ENCODE measurements around the gene NFS1. TPM values are rescaled to one million over a fixed set of nuclear protein-coding genes. Genes with fewer than 3 reads are reported as not detected.
A peak's percentile ranks its signal among the peaks of the same experiment; 100 is the strongest.

NFS1 gene
- total and polyA plus RNA-seq, 4 experiments from 2014 or later: 6.3 to 33.6 (median 29.3) TPM

- no peak overlapping the region for H3K4me3 ChIP-seq (ENCODE audit: low read length in 2 of 2)
- Mint-ChIP-seq H3K27ac (peak overlapping the region in 4 of 7 donors; percentile 30 to 84 (median 74)), H3K9me3 (no peaks in the 10 kb centered on the region), H3K27me3 (no peaks in the 10 kb centered on the region), H3K4me1 (peaks cover 0 to 2% (median 0%) of the 10 kb centered on the region in 4 donors), H3K36me3 (peaks cover 35 to 45% of the 10 kb centered on the region in 2 donors), H3K4me3 (no peak overlapping the region)
- DNase-seq: no peak
- no peaks in the 10 kb centered on the region for H3K9me3 ChIP-seq (ENCODE audit: control insufficient read depth in 1 of 2, low read length in 2 of 2)
- POLR2A ChIA-PET (ENCODE audit: partially characterized antibody): interaction anchor here (1.1 kb wide), 1 partner anchor 10 kb away, joined by 3 read pairs; the partner anchor contains the start of gene SPAG4
- no peak overlapping the region for H3K27ac ChIP-seq (ENCODE audit: low read depth, low read length)
- no peaks in the 10 kb centered on the region for H3K27me3 ChIP-seq (ENCODE audit: insufficient read depth, low read length)
- intact Hi-C loops (cut with micrococcal nuclease): no loop called here
- H3K4me1 ChIP-seq (ENCODE audit: insufficient read depth, low read length): no peaks in the 10 kb centered on the region
- peaks cover 39% of the 10 kb centered on the region for H3K36me3 ChIP-seq (ENCODE audit: insufficient read depth, low read length)
- CTCF ChIA-PET (ENCODE audit: partially characterized antibody): interaction anchor here (1.3 kb wide), 1 partner anchor 31 kb away, joined by 3 read pairs; no protein-coding TSS in a partner anchor
Observed at GRCh38 chr20:35625584-35626385, 73.4 kb downstream of the NFS1 start.

DNA sequence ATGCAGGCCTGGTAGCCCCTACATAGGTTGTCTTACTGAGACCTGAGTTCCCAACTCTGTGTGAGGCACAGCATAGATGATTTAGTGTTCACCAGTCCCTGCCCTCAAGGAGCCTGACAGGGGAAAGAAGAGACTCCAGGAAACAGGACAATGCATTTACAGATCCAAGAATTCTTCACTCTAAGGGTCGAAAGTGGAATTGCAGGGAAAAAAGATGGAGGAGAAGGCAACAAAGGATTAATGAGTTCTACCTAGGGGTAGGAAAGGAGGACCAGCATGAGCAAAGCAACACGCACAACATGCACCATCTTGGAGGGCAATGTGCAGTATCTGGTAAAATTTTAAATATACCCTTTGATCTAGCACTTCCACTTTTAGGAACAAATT is 77.6 kb downstream of the NFS1 start:
- Mint-ChIP-seq H3K36me3 (peaks cover 9 to 17% of the 10 kb centered on the region in 2 donors), H3K4me3 (no peak overlapping the region), H3K27me3 (no peaks in the 10 kb centered on the region), H3K9me3 (no peaks in the 10 kb centered on the region), H3K27ac (peak overlapping the region in 3 of 7 donors; percentile 37 to 86 (median 68)), H3K4me1 (peaks cover 10 to 34% (median 26%) of the 10 kb centered on the region in 4 donors)
- H3K9me3 ChIP-seq (ENCODE audit: control insufficient read depth in 1 of 2, low read length in 2 of 2): no peaks in the 10 kb centered on the region
- intact Hi-C loops (cut with micrococcal nuclease): no loop called here
- H3K27ac ChIP-seq (ENCODE audit: low read depth, low read length): no peak overlapping the region
- no peak overlapping the region for H3K4me3 ChIP-seq (ENCODE audit: low read length in 2 of 2)
- peaks cover 12% of the 10 kb centered on the region for H3K36me3 ChIP-seq (ENCODE audit: insufficient read depth, low read length)
- H3K27me3 ChIP-seq (ENCODE audit: insufficient read depth, low read length): no peaks in the 10 kb centered on the region
- DNase-seq: no peak
- ChIA-PET CTCF (ENCODE audit: partially characterized antibody) (interaction anchor here (1.5 kb wide), 1 partner anchor 13 kb away, joined by 3 read pairs; no protein-coding TSS in a partner anchor), POLR2A (ENCODE audit: partially characterized antibody) (interaction anchor here (6.3 kb wide), 1 partner anchor 42 kb away, joined by 97 read pairs; the partner anchor contains the start of genes CPNE1 and RBM12)
- peaks cover 32% of the 10 kb centered on the region for H3K4me1 ChIP-seq (ENCODE audit: insufficient read depth, low read length)

GRCh38 chr20:35620818-35621559 is 78.2 kb downstream of the NFS1 start:
- intact Hi-C loops (cut with micrococcal nuclease): no loop called here
- DNase-seq: no peak
- no peaks in the 10 kb centered on the region for H3K27me3 ChIP-seq (ENCODE audit: insufficient read depth, low read length)
- ChIA-PET POLR2A (ENCODE audit: partially characterized antibody) (interaction anchor here (1.3 to 6.3 kb wide), 4 partner anchors 13 to 333 kb away, joined by 3 to 97 read pairs (median 19); partner anchors contain the start of genes CPNE1, RBM12 and SCAND1), CTCF (ENCODE audit: partially characterized antibody) (interaction anchor here (1.5 to 5.3 kb wide), 3 partner anchors 13 to 43 kb away, joined by 3 to 33 read pairs (median 22); partner anchors contain the start of genes CPNE1 and RBM12)
- Mint-ChIP-seq H3K27me3 (no peaks in the 10 kb centered on the region), H3K9me3 (no peaks in the 10 kb centered on the region), H3K36me3 (peaks cover 7 to 12% of the 10 kb centered on the region in 2 donors), H3K4me1 (peaks cover 13 to 39% (median 26%) of the 10 kb centered on the region in 4 donors), H3K27ac (peak overlapping the region in 4 of 7 donors; percentile 19 to 99 (median 52)), H3K4me3 (no peak overlapping the region)
- no peak overlapping the region for H3K4me3 ChIP-seq (ENCODE audit: low read length in 2 of 2)
- peaks cover 32% of the 10 kb centered on the region for H3K4me1 ChIP-seq (ENCODE audit: insufficient read depth, low read length)
- no peaks in the 10 kb centered on the region for H3K9me3 ChIP-seq (ENCODE audit: control insufficient read depth in 1 of 2, low read length in 2 of 2)
- peaks cover 6% of the 10 kb centered on the region for H3K36me3 ChIP-seq (ENCODE audit: insufficient read depth, low read length)
- no peak overlapping the region for H3K27ac ChIP-seq (ENCODE audit: low read depth, low read length)

DNA sequence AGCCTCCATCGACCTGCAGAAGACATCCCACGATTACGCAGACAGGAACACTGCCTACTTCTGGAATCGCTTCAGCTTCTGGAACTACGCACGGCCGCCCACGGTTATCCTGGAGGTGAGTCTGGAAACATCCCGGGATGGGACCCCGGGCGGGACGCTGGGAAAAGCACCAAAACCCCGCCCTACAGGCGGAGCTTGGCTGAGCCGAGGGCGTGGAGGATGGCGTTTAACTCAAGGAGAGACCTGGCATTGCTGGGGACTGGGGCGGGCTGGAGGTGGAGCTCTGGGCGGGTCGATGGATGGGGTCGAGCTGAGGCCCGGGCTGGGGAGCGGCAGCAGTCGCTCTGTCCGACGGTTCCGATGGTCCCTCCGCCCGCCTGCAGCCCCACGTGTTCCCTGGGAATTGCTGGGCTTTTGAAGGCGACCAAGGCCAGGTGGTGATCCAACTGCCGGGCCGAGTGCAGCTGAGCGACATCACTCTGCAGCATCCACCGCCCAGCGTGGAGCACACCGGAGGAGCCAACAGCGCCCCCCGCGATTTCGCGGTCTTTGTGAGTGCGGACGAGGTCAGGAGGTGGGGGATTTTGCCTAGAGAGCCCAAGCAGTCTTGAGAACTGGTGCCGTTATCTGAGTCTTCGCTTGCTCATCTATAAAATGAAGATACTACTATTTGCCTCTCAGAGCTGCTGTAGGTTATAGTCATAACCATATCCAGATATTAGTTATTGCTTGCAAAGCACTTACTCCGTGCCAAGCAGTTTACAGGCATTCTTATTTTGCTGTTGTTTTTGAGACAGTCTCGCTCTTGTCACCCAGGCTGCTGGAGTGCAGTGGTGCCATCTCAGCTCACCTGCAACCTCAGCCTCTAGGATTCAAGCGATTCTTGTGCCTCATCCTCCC is 79.7 kb downstream of the NFS1 start:
- peaks cover 0 to 3% of the 10 kb centered on the region in 2 donors for H3K27me3 Mint-ChIP-seq
- peak overlapping the region; percentile 40 for H3K27ac ChIP-seq (ENCODE audit: low read depth, low read length)

DNA sequence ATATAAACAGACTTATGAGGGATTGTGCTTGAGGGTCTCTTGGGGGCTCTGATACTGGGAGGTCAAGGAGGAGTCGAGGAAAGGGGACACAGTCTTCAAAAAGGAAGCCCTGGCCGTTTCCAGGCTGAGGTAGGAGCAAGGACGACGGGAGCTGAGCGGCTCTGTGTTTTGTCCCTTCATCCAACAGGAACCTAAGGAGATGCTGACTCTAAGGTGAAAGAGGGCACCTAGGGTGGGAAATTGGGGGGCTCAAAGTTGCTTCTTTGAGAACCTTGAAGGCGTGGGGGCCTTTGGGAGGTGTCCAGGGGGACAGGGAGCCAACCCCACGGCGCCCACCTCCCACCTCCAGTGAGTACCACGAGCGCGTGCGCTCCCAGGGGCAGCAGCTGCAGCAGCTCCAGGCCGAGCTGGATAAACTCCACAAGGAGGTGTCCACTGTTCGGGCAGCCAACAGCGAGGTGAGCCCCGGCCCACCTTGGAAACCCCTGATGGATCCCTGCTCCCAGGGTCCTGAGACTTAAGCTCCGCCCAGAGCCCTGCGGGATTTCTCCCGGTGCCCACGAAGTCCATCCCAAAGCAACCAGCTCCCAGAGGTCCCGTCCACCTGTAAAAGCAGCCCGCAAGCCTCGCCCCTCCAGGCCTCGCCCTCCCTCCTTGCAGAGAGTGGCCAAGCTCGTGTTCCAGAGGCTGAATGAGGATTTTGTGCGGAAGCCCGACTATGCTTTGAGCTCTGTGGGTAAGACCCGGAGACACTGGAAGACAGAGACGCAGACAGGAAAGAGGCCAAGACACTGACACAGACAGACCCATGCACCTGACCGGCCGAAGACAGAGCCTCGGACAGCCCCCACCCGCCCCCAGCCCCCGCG is 80.7 kb downstream of the NFS1 start:
- POLR2A ChIA-PET (ENCODE audit: partially characterized antibody): interaction anchor here (0.7 to 6.3 kb wide), 19 partner anchors 12 to 1625 kb away, joined by 3 to 97 read pairs (median 5); partner anchors contain the start of genes CPNE1, NFS1, PHF20 and RALY
- Mint-ChIP-seq H3K4me3 (peak overlapping the region; percentile 84 to 97 (median 90)), H3K9me3 (peaks cover 0 to 3% (median 0%) of the 10 kb centered on the region in 8 donors), H3K27ac (peak overlapping the region; percentile 81 to 99 (median 86)), H3K36me3 (peaks cover 0 to 7% of the 10 kb centered on the region in 2 donors), H3K4me1 (peaks cover 17 to 47% (median 34%) of the 10 kb centered on the region in 4 donors), H3K27me3 (peaks cover 0 to 3% of the 10 kb centered on the region in 2 donors)
- CTCF ChIA-PET (ENCODE audit: partially characterized antibody): interaction anchor here (0.6 to 5.3 kb wide), 19 partner anchors 7 to 336 kb away, joined by 3 to 33 read pairs (median 4); partner anchors contain the start of genes CPNE1, ERGIC3, RBM12 and SCAND1
- Histone ChIP-seq H3K9me3 (ENCODE audit: control insufficient read depth in 1 of 2, low read length in 2 of 2) (no peaks in the 10 kb centered on the region), H3K27me3 (ENCODE audit: insufficient read depth, low read length) (no peaks in the 10 kb centered on the region), H3K4me1 (ENCODE audit: insufficient read depth, low read length) (peaks cover 39% of the 10 kb centered on the region), H3K4me3 (ENCODE audit: low read length in 2 of 2) (peak overlapping the region; percentile 45 to 47), H3K27ac (ENCODE audit: low read depth, low read length) (peak overlapping the region; percentile 20), H3K36me3 (ENCODE audit: insufficient read depth, low read length) (no peaks in the 10 kb centered on the region)
- intact Hi-C loops (cut with micrococcal nuclease): loop anchor here (5.0 kb wide), 1 partner anchor 334 kb away; the partner anchor contains the start of gene SCAND1
- peak in 3 of 5 donors; percentile 23 to 52 (median 24) for DNase-seq

More for the DNA sequence above, 79.7 kb downstream of the NFS1 start:
- Mint-ChIP-seq H3K4me3 (peak overlapping the region; percentile 84 to 97 (median 90)), H3K9me3 (peaks cover 0 to 3% (median 0%) of the 10 kb centered on the region in 8 donors), H3K27ac (peak overlapping the region; percentile 83 to 99 (median 89)), H3K36me3 (peaks cover 0 to 7% of the 10 kb centered on the region in 2 donors), H3K4me1 (peaks cover 17 to 47% (median 33%) of the 10 kb centered on the region in 4 donors)
- peak; percentile 71 to 81 (median 76) for DNase-seq
- Histone ChIP-seq H3K9me3 (ENCODE audit: control insufficient read depth in 1 of 2, low read length in 2 of 2) (no peaks in the 10 kb centered on the region), H3K36me3 (ENCODE audit: insufficient read depth, low read length) (no peaks in the 10 kb centered on the region), H3K27me3 (ENCODE audit: insufficient read depth, low read length) (no peaks in the 10 kb centered on the region), H3K4me1 (ENCODE audit: insufficient read depth, low read length) (peaks cover 39% of the 10 kb centered on the region), H3K4me3 (ENCODE audit: low read length in 2 of 2) (peak overlapping the region; percentile 36 to 75)
- intact Hi-C loops (cut with micrococcal nuclease): loop anchor here (5.0 kb wide), 1 partner anchor 333 kb away; the partner anchor contains the start of gene SCAND1
- ChIA-PET CTCF (ENCODE audit: partially characterized antibody) (interaction anchor here (0.7 to 5.3 kb wide), 21 partner anchors 8 to 335 kb away, joined by 3 to 33 read pairs (median 4); partner anchors contain the start of genes CPNE1, ERGIC3, RBM12 and RBM39), POLR2A (ENCODE audit: partially characterized antibody) (interaction anchor here (0.7 to 6.3 kb wide), 23 partner anchors 10 to 1626 kb away, joined by 3 to 97 read pairs (median 4); partner anchors contain the start of genes CPNE1, NFS1, PHF20 and RALY)

Data from CD4-positive, alpha-beta memory T cell (primary cell).